A549 treated with CpdA at 1 μM for 4 hours (cell line): ENCODE data around the gene C10orf105. TPM values are rescaled to one million over a fixed set of nuclear protein-coding genes. Genes with fewer than 3 reads are reported as not detected.

Source experiments
- total RNA-seq: library from RNA; stranded (reverse); fragments of 200-300 nt; extraction: Qiagen RNA extraction; gene quantifications from 5 replicates; pipeline ENCODE4 v1.2.3, GENCODE V29; 2022; ENCODE audit warnings: low read depth

The C10orf105 gene
- 0.06 TPM in 1 of 5 replicates, not detected in the others for total RNA-seq

GRCh38 chr10:71719464-71720201, at the start of gene C10orf105:
Gene C10orf105 (minus strand): TSS chr10:71719778. CDS start chr10:71716337, 3,441 bp downstream.

Other genes with a start within 250 kb of the C10orf105 start
- gene VSIR, start 53.7 kb upstream of the C10orf105 start, total RNA-seq = 19.4 to 29.3 TPM (median 28.8 TPM) in 5 replicates
- gene PSAP, start 131.5 kb upstream of the C10orf105 start, total RNA-seq = 836 to 954 TPM (median 903 TPM) in 5 replicates
- 34.9 to 42.8 TPM (median 36.6 TPM) in 5 replicates for gene CHST3, start 244.6 kb upstream of the C10orf105 start, total RNA-seq